ENCODE results near the gene ADAMTS10. TPM values are rescaled to one million over a fixed set of nuclear protein-coding genes. Genes with fewer than 3 reads are reported as not detected.
A peak's percentile ranks its signal among the peaks of the same experiment; 100 is the strongest.

Gene ADAMTS10
- total and polyA plus RNA-seq, 2 of the 13 experiments (the other 11 are each of a cell fraction or from before 2014, with no cell fraction given), result 0.49 to 1.7 TPM

GRCh38 chr19:8580710-8581281 lies 29.7 kb downstream of the ADAMTS10 start (continued):
- no peak for TF ChIP-seq CREBL2 (CRISPR knock-in tag; IDR thresholded peaks at IDR 0.05; ENCODE audit: borderline replicate concordance)
- TF ChIP-seq SYNCRIP (IDR thresholded peaks at IDR 0.05; ENCODE audit: insufficient read depth, low read depth, low read length), result no peak
- no peak for TF ChIP-seq CEBPZ (IDR thresholded peaks at IDR 0.05; ENCODE audit: low read length)
- no peak for TF ChIP-seq CREB3 (CRISPR knock-in tag; IDR thresholded peaks at IDR 0.05)
- no peak for TF ChIP-seq SMARCC2 (IDR thresholded peaks at IDR 0.05)
- no peak for TF ChIP-seq TFDP2 (CRISPR knock-in tag; IDR thresholded peaks at IDR 0.05)
- TF ChIP-seq ZNF281 (CRISPR knock-in tag; IDR thresholded peaks at IDR 0.05; ENCODE audit: borderline replicate concordance), result no peak
- no peak for TF ChIP-seq AHR (CRISPR knock-in tag; IDR thresholded peaks at IDR 0.05)
- TF ChIP-seq ZNF460 (CRISPR knock-in tag; IDR thresholded peaks at IDR 0.05; ENCODE audit: borderline replicate concordance), result no peak
- TF ChIP-seq NFKB2 (CRISPR knock-in tag; IDR thresholded peaks at IDR 0.05; ENCODE audit: borderline replicate concordance), result no peak
- peak in 1 of 2 experiments; percentile 51; a peak in 1 of 4 replicates for TF ChIP-seq KLF16 (CRISPR knock-in tag; IDR thresholded peaks at IDR 0.05)
- no peak for TF ChIP-seq FIP1L1 (IDR thresholded peaks at IDR 0.05; ENCODE audit: borderline replicate concordance, insufficient read depth, low read depth, low read length)

All from HepG2 (cell line).